IPS-18a (cell line): ENCODE data around the gene PRCD.

Experiments
- H3K27ac ChIP-seq: one replicate; pipeline ENCODE4 v1.5.1; 2013; ENCODE audit warnings: low read length
- H3K27me3 ChIP-seq: one replicate; pipeline ENCODE4 v1.6.1; 2013; ENCODE audit warnings: mild to moderate bottlenecking, low read length; ENCODE audit not compliant: control insufficient read depth, insufficient read depth
- H3K36me3 ChIP-seq: one replicate; pipeline ENCODE4 v1.6.1; 2013; ENCODE audit warnings: low read depth, low read length; ENCODE audit not compliant: control insufficient read depth
- H3K4me1 ChIP-seq: one replicate; pipeline ENCODE4 v1.6.1; 2013; ENCODE audit warnings: low read depth, low read length; ENCODE audit not compliant: control insufficient read depth
- H3K4me3 ChIP-seq: one replicate; pipeline ENCODE4 v1.5.1; 2013; ENCODE audit warnings: low read length
- H3K9ac ChIP-seq: one replicate; pipeline ENCODE4 v1.6.1; 2013; ENCODE audit warnings: mild to moderate bottlenecking, low read length, moderate library complexity
- H3K9me3 ChIP-seq: one replicate; pipeline ENCODE4 v1.6.1; 2013; ENCODE audit warnings: low read depth, low read length; ENCODE audit not compliant: control insufficient read depth

Gene PRCD

DNA sequence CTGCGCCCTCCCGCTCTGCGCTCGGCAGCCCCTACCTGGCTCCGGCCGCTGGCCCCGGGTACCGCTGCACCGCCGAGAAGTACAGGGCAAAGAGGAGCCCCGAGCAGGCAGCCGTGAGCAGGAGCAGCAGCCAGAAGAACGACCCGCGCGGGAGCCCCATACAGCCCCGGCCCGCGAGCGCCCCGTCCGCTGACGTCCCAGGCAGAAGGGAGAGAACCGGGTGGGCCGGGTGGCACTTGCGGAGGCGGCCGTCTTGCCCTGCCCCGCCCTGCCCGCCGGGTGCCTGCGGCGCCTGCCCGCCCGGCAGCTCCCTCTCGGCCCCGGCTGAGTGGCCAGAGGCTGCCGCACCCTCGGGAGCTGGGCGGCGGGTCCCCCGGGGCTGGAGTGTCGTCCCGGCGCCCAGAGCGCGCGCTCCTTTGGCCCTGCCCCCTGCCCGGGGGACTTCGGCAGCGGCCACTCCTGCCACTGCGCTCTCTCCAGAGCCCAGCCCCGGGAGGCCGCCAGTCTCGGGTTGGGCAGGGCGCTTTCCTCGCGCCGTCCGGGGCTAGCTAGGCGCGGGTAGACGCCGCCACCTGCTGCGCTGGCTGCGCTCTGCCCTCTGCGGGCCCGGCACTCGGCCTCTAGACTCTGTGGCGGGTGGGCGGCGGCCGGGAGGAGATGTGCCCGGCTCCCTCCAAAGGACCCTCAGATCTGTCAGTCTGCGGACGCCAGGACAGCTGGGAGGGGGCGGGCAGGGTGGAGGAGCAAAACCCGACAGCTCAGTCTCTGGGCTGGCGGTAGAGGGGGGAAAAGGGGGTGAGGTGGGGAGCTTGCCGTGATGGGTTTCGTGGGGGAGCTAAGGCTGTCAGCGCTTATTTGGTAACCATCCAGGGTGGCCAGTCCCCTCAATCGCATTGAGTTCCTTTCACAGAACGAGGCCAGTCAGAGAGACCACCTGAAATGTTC, 46.1 kb downstream of the PRCD start, which contains the start of gene ST6GALNAC2:
TSS of gene ST6GALNAC2 (minus strand) at position 212 of the 945 bp plus-strand sequence. CDS start at position 160, 52 bp downstream.
- Histone ChIP-seq H3K9ac (no peak within 1 kb of the TSS), H3K9me3 (no peaks in the 10 kb centered on the region), H3K36me3 (no peaks in the 10 kb centered on the region), H3K27me3 (peaks cover 74% of the 10 kb centered on the region), H3K27ac (no peak within 1 kb of the TSS), H3K4me3 (peak within 1 kb of the TSS; percentile 71), H3K4me1 (peaks cover 6% of the 10 kb centered on the region)

DNA sequence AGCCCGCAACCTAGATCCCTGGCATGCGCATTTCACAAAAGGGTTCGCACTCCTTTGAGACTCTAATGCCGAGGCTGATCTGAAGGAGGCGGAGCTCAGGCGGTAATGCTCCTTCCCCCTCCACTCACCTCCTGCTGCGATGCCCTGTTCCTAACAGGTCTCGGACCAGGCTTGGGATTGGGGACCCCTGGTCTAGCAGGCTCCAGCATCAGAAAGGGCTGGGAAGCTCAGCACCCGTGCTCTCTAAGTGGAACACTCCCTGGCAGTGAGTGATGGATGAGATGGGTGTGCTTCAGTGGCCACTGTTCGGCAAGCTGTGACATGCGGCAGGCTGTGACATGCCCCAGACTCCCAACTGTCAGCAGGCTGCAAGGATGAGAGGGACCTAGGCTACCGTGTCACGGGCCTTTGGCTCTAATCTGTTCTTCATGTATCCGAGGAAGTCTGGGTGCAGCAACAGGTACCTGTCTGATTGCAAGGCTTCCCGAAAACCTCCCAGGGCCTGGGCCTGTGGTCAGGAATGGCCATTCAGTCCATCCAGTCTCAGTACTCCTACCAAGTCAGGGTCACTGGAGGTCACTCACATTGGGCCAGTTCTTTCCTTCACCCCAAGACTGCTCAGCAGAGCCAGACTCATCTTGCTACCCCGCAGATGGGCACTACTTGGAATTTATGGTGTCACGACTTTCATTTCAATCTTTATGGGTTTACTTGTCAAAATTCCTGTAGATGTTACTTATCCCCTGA, 47.1 kb downstream of the PRCD start:
- no peak overlapping the region for H3K27ac ChIP-seq
- no peak overlapping the region for H3K9ac ChIP-seq
- no peaks in the 10 kb centered on the region for H3K4me1 ChIP-seq
- H3K9me3 ChIP-seq: no peaks in the 10 kb centered on the region
- H3K4me3 ChIP-seq: no peak overlapping the region
- H3K27me3 ChIP-seq: peaks cover 67% of the 10 kb centered on the region
- H3K36me3 ChIP-seq: no peaks in the 10 kb centered on the region

DNA sequence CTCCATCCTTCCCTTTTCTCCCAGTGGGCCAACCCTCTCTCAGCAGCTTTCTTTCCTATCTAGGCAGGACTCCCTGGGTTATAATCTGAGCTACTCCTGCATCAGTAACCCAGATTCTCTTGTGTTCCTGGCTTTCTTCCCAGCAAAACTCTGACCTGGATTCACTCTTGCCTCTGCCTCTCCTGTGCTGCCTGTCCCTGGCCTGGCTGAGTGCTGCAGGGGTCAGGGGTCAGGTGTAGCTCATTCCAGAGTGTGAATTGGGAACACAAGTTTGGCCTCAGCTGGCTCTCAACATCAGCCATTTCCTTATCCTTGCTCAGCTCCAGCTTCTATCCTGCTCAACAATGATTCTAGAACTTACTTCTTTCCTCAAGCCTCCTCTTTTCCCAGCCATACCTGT, 48.3 kb downstream of the PRCD start:
- H3K9ac ChIP-seq: no peak overlapping the region
- H3K4me1 ChIP-seq: no peaks in the 10 kb centered on the region
- H3K36me3 ChIP-seq: no peaks in the 10 kb centered on the region
- no peaks in the 10 kb centered on the region for H3K9me3 ChIP-seq
- no peak overlapping the region for H3K27ac ChIP-seq
- H3K27me3 ChIP-seq: peaks cover 56% of the 10 kb centered on the region
- H3K4me3 ChIP-seq: no peak overlapping the region

DNA sequence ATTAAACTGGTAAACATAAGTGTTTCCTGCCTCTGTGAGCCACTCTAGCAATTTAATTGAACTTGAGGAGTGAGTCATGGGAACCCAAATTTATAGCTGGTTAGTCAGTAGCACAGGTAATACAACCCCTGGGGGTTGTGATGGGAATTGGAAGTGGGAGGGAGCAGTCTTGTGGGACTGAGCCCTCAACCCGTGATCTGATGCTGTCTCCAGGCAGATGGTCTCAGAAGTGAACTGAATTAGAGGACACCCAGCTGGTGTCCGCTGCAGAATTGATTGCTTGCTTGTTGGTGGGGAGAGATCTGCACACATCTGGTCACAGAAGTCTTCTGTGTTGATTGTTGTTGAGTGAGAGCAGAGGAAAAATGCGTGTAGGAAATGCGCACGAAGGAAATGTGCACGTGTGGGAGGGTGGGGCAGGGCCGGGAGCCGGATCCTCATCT, 53.6 kb downstream of the PRCD start:
- no peaks in the 10 kb centered on the region for H3K4me1 ChIP-seq
- H3K27me3 ChIP-seq: peaks cover 4% of the 10 kb centered on the region
- H3K9ac ChIP-seq: no peak overlapping the region
- no peaks in the 10 kb centered on the region for H3K9me3 ChIP-seq
- no peak overlapping the region for H3K4me3 ChIP-seq
- no peaks in the 10 kb centered on the region for H3K36me3 ChIP-seq
- no peak overlapping the region for H3K27ac ChIP-seq

DNA sequence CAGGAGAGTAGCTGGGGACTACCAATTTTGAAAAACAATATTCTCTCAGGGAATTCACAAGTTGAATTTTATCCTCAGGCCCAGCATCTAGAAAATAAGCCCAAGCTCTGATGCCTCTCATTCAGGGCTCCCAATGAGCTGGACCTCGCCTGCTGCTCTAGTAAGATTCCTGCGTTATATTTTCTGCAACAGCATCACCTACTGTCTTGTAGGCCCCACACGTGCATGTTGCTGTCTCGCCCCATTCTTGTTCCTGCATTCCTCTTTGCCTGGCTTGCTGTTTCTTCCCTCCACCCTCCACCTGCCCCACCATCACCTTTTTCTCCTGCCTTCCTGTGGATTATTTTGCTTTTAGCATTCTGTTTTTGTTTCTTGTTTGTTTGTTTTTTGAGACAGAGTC, 54.1 kb downstream of the PRCD start:
- Histone ChIP-seq H3K4me1 (no peaks in the 10 kb centered on the region), H3K9me3 (no peaks in the 10 kb centered on the region), H3K36me3 (no peaks in the 10 kb centered on the region), H3K4me3 (no peak overlapping the region), H3K27ac (no peak overlapping the region), H3K9ac (no peak overlapping the region), H3K27me3 (no peaks in the 10 kb centered on the region)

DNA sequence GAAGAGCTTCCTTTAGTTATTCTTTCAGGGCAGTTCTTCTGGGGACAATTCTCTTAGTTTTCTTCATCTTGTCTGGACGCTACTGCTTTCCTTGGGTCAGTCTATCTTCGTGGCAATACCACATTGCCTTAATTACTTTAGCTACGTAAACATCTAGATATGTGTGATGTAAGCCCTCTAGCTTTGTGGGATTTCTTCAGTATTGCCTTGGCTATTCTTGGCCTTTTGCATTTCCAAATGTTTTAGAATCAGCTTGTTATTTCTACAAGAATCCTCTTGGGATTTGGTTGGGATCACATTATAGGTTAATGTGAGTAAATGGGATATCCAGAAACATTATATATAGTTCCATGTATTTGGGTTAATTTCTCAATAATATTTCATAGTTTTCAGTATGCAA, 54.8 kb downstream of the PRCD start:
- Histone ChIP-seq H3K9ac (no peak overlapping the region), H3K27me3 (no peaks in the 10 kb centered on the region), H3K4me3 (no peak overlapping the region)

More for the DNA sequence above, 54.8 kb downstream of the PRCD start:
- Histone ChIP-seq H3K4me1 (no peaks in the 10 kb centered on the region), H3K27ac (no peak overlapping the region), H3K9me3 (no peaks in the 10 kb centered on the region), H3K36me3 (no peaks in the 10 kb centered on the region)
